ENCODE measurements around the gene AUTS2. TPM values are rescaled to one million over a fixed set of nuclear protein-coding genes. Genes with fewer than 3 reads are reported as not detected.

Gene AUTS2
- total RNA-seq, 2 donors from 2014 or later = 2.9 to 7.9 TPM

- H3K27me3 Mint-ChIP-seq (ENCODE audit: low read depth) = no peaks in the 10 kb centered on the region
- no peak overlapping the region for H3K4me3 Mint-ChIP-seq
- no peak overlapping the region for H3K27ac Mint-ChIP-seq
- H3K36me3 Mint-ChIP-seq (ENCODE audit: insufficient read depth in 2 of 2) = no peaks in the 10 kb centered on the region
- DNase-seq = no peak
- H3K4me1 Mint-ChIP-seq (ENCODE audit: low read depth) = no peaks in the 10 kb centered on the region
- peaks cover 0 to 4% of the 10 kb centered on the region in 2 donors for H3K9me3 Mint-ChIP-seq
- no peak for ATAC-seq (replicated peaks in 1 of 2)
These were observed 970.5 kb downstream of the AUTS2 start for GRCh38 chr7:70568674-70569334.

GRCh38 chr7:70569335-70569819 is 971.1 kb downstream of the AUTS2 start:
- no peaks in the 10 kb centered on the region for H3K36me3 Mint-ChIP-seq (ENCODE audit: insufficient read depth in 2 of 2)
- no peak for ATAC-seq (replicated peaks in 1 of 2)
- H3K9me3 Mint-ChIP-seq = peaks cover 0 to 4% of the 10 kb centered on the region in 2 donors
- H3K4me1 Mint-ChIP-seq (ENCODE audit: low read depth) = no peaks in the 10 kb centered on the region
- H3K27ac Mint-ChIP-seq = no peak overlapping the region
- no peak for DNase-seq
- no peaks in the 10 kb centered on the region for H3K27me3 Mint-ChIP-seq (ENCODE audit: low read depth)
- no peak overlapping the region for H3K4me3 Mint-ChIP-seq

- ATAC-seq (replicated peaks in 1 of 2) (no peak), DNase-seq (no peak)
- Mint-ChIP-seq H3K4me3 (no peak overlapping the region), H3K27ac (no peak overlapping the region), H3K4me1 (ENCODE audit: low read depth) (no peaks in the 10 kb centered on the region), H3K9me3 (peaks cover 0 to 4% of the 10 kb centered on the region in 2 donors), H3K36me3 (ENCODE audit: insufficient read depth in 2 of 2) (no peaks in the 10 kb centered on the region), H3K27me3 (ENCODE audit: low read depth) (no peaks in the 10 kb centered on the region)
These were observed 971.8 kb downstream of the AUTS2 start for GRCh38 chr7:70570029-70570428.

GRCh38 chr7:70570961-70571360 is 972.7 kb downstream of the AUTS2 start:
- no peak for ATAC-seq (replicated peaks in 1 of 2)
- Mint-ChIP-seq H3K36me3 (ENCODE audit: insufficient read depth in 2 of 2) (no peaks in the 10 kb centered on the region), H3K4me1 (ENCODE audit: low read depth) (no peaks in the 10 kb centered on the region), H3K27ac (no peak overlapping the region), H3K27me3 (ENCODE audit: low read depth) (no peaks in the 10 kb centered on the region), H3K4me3 (no peak overlapping the region), H3K9me3 (peaks cover 0 to 4% of the 10 kb centered on the region in 2 donors)
- DNase-seq = no peak

- no peak overlapping the region for H3K27ac Mint-ChIP-seq
- H3K36me3 Mint-ChIP-seq (ENCODE audit: insufficient read depth in 2 of 2) = no peaks in the 10 kb centered on the region
- no peak overlapping the region for H3K4me3 Mint-ChIP-seq
- H3K27me3 Mint-ChIP-seq (ENCODE audit: low read depth) = no peaks in the 10 kb centered on the region
- ATAC-seq (replicated peaks in 1 of 2) (no peak), DNase-seq (no peak)
- H3K4me1 Mint-ChIP-seq (ENCODE audit: low read depth) = no peaks in the 10 kb centered on the region
- peaks cover 0 to 4% of the 10 kb centered on the region in 2 donors for H3K9me3 Mint-ChIP-seq
These were observed 973.2 kb downstream of the AUTS2 start for GRCh38 chr7:70571403-70571934.

GRCh38 chr7:70571961-70572360 is 973.7 kb downstream of the AUTS2 start:
- no peak for DNase-seq
- H3K27ac Mint-ChIP-seq = no peak overlapping the region
- H3K4me1 Mint-ChIP-seq (ENCODE audit: low read depth) = no peaks in the 10 kb centered on the region
- no peaks in the 10 kb centered on the region for H3K36me3 Mint-ChIP-seq (ENCODE audit: insufficient read depth in 2 of 2)
- H3K4me3 Mint-ChIP-seq = no peak overlapping the region
- H3K9me3 Mint-ChIP-seq = peaks cover 0 to 4% of the 10 kb centered on the region in 2 donors
- no peaks in the 10 kb centered on the region for H3K27me3 Mint-ChIP-seq (ENCODE audit: low read depth)
- ATAC-seq (replicated peaks in 1 of 2) = no peak

- DNase-seq (no peak), ATAC-seq (replicated peaks in 1 of 2) (no peak)
- Mint-ChIP-seq H3K9me3 (peaks cover 0 to 4% of the 10 kb centered on the region in 2 donors), H3K36me3 (ENCODE audit: insufficient read depth in 2 of 2) (no peaks in the 10 kb centered on the region), H3K4me3 (no peak overlapping the region), H3K4me1 (ENCODE audit: low read depth) (no peaks in the 10 kb centered on the region), H3K27me3 (ENCODE audit: low read depth) (no peaks in the 10 kb centered on the region), H3K27ac (no peak overlapping the region)
These were observed 974.3 kb downstream of the AUTS2 start for GRCh38 chr7:70572571-70572970.

- no peaks in the 10 kb centered on the region for H3K4me1 Mint-ChIP-seq (ENCODE audit: low read depth)
- H3K27me3 Mint-ChIP-seq (ENCODE audit: low read depth) = no peaks in the 10 kb centered on the region
- DNase-seq (no peak), ATAC-seq (replicated peaks in 1 of 2) (no peak)
- H3K27ac Mint-ChIP-seq = no peak overlapping the region
- no peaks in the 10 kb centered on the region for H3K36me3 Mint-ChIP-seq (ENCODE audit: insufficient read depth in 2 of 2)
- H3K9me3 Mint-ChIP-seq = peaks cover 0 to 4% of the 10 kb centered on the region in 2 donors
- no peak overlapping the region for H3K4me3 Mint-ChIP-seq
These were observed 974.9 kb downstream of the AUTS2 start for GRCh38 chr7:70573071-70573661.

GRCh38 chr7:70573696-70574095 is 975.4 kb downstream of the AUTS2 start:
- Mint-ChIP-seq H3K4me1 (ENCODE audit: low read depth) (no peaks in the 10 kb centered on the region), H3K36me3 (ENCODE audit: insufficient read depth in 2 of 2) (no peaks in the 10 kb centered on the region), H3K27me3 (ENCODE audit: low read depth) (no peaks in the 10 kb centered on the region), H3K27ac (no peak overlapping the region), H3K4me3 (no peak overlapping the region), H3K9me3 (peaks cover 0 to 4% of the 10 kb centered on the region in 2 donors)
- DNase-seq (no peak), ATAC-seq (replicated peaks in 1 of 2) (no peak)

- DNase-seq (no peak), ATAC-seq (replicated peaks in 1 of 2) (no peak)
- Mint-ChIP-seq H3K36me3 (ENCODE audit: insufficient read depth in 2 of 2) (no peaks in the 10 kb centered on the region), H3K27me3 (ENCODE audit: low read depth) (no peaks in the 10 kb centered on the region), H3K27ac (no peak overlapping the region), H3K4me1 (ENCODE audit: low read depth) (no peaks in the 10 kb centered on the region), H3K4me3 (no peak overlapping the region), H3K9me3 (peaks cover 0 to 4% of the 10 kb centered on the region in 2 donors)
These were observed 976.1 kb downstream of the AUTS2 start for GRCh38 chr7:70574314-70574834.

GRCh38 chr7:70574970-70575799 is 976.9 kb downstream of the AUTS2 start:
- H3K4me1 Mint-ChIP-seq (ENCODE audit: low read depth) = no peaks in the 10 kb centered on the region
- no peak for ATAC-seq (replicated peaks in 1 of 2)
- peaks cover 0 to 4% of the 10 kb centered on the region in 2 donors for H3K9me3 Mint-ChIP-seq
- no peak overlapping the region for H3K27ac Mint-ChIP-seq
- no peaks in the 10 kb centered on the region for H3K27me3 Mint-ChIP-seq (ENCODE audit: low read depth)
- no peak overlapping the region for H3K4me3 Mint-ChIP-seq
- no peaks in the 10 kb centered on the region for H3K36me3 Mint-ChIP-seq (ENCODE audit: insufficient read depth in 2 of 2)
- DNase-seq = no peak

- ATAC-seq (replicated peaks in 1 of 2) (no peak), DNase-seq (no peak)
- no peaks in the 10 kb centered on the region for H3K9me3 Mint-ChIP-seq
- no peaks in the 10 kb centered on the region for H3K36me3 Mint-ChIP-seq (ENCODE audit: insufficient read depth in 2 of 2)
- no peak overlapping the region for H3K27ac Mint-ChIP-seq
- H3K4me3 Mint-ChIP-seq = no peak overlapping the region
- no peaks in the 10 kb centered on the region for H3K27me3 Mint-ChIP-seq (ENCODE audit: low read depth)
- no peaks in the 10 kb centered on the region for H3K4me1 Mint-ChIP-seq (ENCODE audit: low read depth)
These were observed 978.8 kb downstream of the AUTS2 start for GRCh38 chr7:70577078-70577477.

- no peak for ATAC-seq (replicated peaks in 1 of 2)
- no peaks in the 10 kb centered on the region for H3K36me3 Mint-ChIP-seq (ENCODE audit: insufficient read depth in 2 of 2)
- no peaks in the 10 kb centered on the region for H3K4me1 Mint-ChIP-seq (ENCODE audit: low read depth)
- H3K27me3 Mint-ChIP-seq (ENCODE audit: low read depth) = no peaks in the 10 kb centered on the region
- H3K4me3 Mint-ChIP-seq = no peak overlapping the region
- H3K27ac Mint-ChIP-seq = no peak overlapping the region
- no peak for DNase-seq
- no peaks in the 10 kb centered on the region for H3K9me3 Mint-ChIP-seq
These were observed 979.9 kb downstream of the AUTS2 start for GRCh38 chr7:70578131-70578530.

Data from activated T-cell treated with anti-CD3 and anti-CD28 coated beads, Interleukin-2, amount 50 U/mL, for 72 hours (primary cell).